Activated CD8-positive, alpha-beta memory T cell treated with anti-CD3 and anti-CD28 coated beads, Interleukin-2, amount 50 U/mL, for 1 hour (primary cell): Measurements from ENCODE around the gene SAMHD1.

Experiments
- DNase-seq: peaks from one replicate; pipeline ENCODE4 v3.0.0-alpha.2; 2020; ENCODE audit errors: extremely low read depth

SAMHD1 gene

DNA sequence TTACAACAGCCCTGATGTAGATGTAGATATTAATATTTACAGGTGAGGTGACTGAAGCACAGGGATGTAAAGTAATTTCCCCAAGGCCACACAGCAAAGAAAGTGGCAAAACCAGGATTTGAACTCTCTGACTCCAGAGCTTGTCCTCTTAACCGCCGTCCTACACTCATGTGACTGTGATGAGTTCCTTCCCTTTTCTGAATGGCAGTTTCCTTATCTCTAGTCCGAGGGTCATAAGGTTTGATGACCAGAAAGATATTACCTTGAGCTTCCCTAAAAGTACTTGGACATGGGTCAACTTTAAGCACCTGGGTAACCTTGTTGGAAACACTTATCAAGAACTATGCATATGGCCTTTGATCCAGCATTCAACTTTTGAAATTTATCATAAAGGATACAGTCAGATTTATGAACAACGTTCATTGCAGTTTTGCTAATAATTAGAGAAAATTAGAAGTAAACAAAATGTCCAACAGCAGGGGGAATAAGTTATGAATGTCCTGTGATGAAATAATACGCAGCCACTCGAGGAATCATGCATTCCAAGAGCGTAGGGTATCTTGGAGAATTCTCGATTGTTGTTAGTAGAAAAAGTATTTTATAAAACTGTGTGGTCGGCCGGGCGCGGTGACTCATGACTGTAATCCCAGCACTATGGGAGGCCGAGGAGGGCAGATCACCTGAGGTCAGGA lies 77.9 kb downstream of the SAMHD1 start:
- no peak for DNase-seq

DNA sequence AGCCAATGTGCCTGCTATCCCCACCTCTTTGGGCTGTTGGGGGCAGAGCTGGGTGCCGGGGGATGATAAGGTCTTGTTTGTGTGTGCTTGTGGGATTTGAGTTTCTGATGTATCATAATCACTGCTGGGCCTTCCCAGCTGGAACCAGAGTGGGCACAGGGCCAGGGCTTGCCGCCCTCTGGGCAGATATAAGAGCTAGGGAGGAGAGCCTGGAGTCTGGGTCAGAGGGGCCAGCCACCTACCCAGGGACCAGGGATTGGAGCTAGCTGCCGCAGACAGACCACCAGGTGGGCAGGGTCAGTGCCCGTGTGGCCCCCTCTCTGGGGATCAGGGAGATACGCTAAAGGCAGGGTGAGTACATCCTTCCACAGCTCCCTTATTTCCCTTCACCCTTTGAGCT lies 78.7 kb downstream of the SAMHD1 start:
- DNase-seq: no peak

DNA sequence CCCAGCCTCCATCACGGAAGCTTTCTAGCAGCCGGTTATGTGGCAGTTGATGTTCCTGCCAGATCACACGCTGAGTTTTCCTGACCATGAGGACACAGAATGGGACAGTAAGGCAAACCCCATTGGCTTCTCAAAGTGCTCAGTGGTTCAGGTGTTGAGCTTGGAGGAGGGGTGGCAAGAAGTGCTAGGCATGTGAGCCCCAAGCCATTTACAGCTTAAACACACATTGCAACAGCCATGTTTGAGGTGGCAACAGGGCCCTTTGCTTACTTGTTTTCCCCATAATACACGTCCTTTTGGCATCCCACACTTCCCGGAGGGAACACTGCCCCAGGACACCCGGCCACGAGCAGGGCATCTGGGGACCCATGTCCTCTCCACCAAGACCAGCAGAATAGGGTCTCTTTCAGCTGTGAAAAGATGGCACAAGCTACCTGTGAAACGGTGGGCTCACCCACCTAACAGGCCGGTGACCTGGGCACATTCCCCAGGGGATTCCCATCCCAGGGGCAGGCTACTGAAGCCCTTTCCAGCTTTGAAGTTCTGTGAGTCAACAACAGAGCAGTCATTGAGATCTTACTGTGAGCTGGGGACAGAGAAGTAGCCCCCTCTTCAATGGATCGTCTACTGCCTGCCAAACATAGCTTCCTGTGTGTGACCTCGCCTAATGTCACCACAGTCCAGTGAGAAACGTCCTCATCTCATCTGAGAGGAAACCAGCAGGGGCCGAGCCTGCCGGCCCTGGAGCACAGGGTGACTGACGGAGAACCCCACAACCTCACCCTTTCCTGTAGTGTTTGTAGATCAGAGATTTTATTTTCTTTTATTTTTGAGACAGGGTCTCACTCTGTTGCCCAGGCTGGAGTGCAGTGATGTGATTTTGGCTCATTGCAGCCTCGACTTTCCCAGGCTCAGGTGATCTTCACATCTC lies 79.6 kb downstream of the SAMHD1 start:
- no peak for DNase-seq

- DNase-seq: no peak
Observed at GRCh38 chr20:36866681-36867495, 84.6 kb downstream of the SAMHD1 start.

DNA sequence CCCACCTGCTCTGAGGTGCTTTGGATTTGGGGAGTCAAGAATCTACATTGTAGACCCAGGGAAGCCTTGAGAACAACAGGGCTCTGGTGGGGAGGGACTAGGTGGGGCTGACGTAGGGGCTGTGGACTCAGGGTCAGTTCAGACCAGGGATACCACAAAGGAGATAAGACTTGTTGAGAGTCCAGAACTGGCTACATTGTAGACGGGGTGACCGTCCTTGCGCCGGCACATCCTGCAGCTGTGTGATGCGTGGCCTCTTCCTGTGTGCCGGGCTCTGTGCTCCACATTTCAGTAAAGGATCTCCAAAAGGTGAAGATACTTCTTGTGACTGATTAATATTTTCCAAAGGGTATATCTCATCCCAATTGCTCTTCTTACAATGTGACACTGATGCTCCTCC lies 85.3 kb downstream of the SAMHD1 start:
- DNase-seq: no peak

DNA sequence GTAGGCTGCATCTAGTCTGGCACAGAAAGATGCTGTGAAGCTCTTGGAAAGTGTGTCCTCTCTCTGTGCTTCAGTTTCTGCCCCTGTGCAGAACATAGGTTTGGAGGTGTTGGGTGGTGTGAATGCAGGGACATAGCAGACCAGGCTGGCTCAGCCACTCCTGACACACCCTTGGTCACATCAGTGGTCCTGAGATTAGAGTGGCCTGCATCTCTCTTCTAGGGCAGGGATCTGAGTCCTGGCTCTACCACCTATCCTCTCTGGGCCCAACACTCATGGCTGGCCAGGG lies 85.7 kb downstream of the SAMHD1 start:
- DNase-seq: no peak

DNA sequence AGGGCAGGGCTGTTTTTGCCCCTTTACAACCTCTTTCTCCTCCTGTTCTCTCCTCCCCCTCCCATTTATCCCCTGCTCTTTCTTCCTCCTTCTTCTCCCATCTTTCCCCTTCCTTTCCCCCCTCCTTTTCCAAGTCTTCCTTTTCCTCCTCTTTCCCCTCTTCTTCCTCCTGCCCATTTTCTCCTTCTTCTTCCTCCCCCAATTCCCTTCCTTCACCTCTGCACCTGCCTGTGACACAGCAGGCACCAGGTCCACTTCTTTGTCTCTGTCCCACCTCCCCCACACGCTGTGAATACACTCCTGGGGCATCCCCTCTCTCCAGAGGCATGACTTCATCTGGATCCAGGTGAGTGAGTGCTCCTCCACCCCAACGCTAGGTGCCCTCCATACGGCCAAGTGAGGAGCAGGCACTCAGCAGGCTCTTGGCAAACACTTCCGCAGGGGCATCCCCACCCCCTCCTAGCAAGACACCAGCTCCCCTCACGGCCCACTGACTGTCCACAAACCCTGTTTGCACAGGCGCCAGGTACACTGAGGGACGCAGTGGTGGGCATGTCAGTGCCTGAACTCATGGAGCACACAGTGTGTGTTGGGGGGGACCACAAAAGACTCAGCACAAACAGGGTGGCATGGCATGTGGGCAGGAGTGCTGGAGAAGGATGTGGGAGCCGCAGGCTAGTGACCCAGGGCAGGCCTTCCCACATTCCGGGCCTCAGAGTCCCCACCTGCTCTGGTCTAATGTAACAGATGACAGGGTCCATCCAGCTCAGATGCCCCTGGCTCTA lies 86.2 kb downstream of the SAMHD1 start:
- DNase-seq: no peak

- DNase-seq: no peak
Observed at GRCh38 chr20:36862857-36863668, 88.4 kb downstream of the SAMHD1 start.

DNA sequence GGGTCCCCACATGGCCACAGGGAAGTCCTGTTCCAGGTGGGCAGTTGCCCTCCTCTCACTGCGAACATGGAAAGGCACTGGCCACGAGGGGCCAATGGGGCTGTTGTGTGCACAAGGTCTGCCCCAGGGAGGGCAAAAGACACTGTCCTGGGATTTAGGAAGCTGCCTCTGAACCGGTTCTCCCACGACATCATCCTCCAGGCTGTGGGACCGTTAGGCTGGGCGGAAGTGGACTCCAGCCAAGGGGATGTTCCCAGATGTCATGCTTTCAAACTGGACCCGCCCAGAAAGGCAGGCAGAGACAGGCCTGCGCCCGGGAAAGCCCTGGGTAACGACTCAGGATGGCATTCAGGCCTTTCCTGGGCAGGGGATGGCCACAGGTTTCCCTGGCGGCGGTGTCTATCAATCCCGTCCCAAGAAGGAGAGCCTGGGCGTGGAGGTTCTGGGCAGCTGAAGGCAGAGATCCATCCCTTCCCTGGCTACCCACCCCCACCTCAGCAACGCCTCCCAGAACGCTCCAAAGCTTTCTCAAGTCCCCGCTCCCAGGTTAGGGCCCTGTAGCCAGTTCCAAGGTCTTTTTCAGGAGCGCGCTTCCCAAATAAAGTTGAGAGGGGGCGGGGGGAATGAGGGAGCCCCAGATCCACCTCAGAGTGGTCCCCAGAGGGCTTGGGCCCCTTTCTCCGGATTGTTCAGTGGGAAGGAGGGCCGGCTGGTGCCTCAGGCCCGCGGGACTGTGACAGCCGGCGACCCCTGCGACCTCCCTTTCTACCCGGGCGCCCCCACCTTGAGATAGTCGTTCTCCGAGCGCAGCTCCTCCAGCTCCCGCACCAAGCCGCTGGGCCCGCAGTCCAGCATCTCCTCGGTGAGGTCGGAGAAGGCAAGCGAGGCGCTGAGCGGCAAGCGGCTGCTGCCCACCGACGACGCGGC lies 89.4 kb downstream of the SAMHD1 start:
- no peak for DNase-seq

DNA sequence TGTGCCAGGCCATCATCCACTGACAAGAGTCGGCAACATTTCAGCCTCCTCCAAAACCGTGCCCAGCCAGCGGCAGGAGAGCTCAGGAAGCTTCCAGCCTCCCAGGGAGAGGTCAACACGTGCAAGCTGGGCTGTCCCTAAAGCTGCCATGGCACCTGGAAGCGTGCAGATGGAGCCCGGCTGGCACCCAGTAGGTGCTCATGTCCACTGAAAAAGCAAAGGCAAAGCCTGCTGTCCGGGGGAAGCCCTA lies 90.0 kb downstream of the SAMHD1 start:
- DNase-seq: no peak

- no peak for DNase-seq
Observed at GRCh38 chr20:36860811-36861624, 90.5 kb downstream of the SAMHD1 start.

DNA sequence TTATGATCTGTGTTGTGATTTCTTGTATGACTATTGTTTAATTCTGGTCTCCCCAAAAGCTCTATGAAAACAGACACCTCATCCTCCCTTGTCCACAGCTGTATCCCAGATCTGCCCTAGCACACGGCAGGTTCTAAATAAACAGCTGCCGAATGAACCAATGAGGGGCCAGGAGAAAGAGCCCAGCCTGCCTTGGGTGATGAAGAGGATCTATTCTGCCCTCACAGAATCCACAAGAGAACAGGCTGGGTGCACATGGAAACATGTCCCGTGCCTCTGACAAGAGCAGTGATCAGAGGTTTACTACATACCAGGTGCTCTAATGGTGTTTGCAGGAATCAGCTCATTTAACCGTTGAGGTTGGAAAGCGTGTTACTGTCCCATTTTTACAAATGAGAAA lies 91.2 kb downstream of the SAMHD1 start:
- DNase-seq: no peak

GRCh38 chr20:36859700-36860330 lies 91.7 kb downstream of the SAMHD1 start:
- no peak for DNase-seq

DNA sequence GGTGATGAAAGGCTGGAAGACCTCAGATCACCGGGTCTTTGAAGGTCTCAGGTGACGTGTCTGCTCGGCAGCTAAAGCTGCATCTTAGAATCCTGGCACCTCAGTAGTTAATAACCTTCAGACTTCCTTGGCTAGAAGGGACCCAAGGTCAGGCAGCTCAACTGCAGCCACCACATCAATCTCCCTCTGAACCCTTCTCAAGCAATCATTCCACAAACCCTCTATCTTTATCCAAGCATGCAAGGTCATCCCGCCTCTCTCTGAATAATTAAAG lies 92.3 kb downstream of the SAMHD1 start:
- no peak for DNase-seq

GRCh38 chr20:36856691-36857635 lies 94.5 kb downstream of the SAMHD1 start:
- DNase-seq: no peak

DNA sequence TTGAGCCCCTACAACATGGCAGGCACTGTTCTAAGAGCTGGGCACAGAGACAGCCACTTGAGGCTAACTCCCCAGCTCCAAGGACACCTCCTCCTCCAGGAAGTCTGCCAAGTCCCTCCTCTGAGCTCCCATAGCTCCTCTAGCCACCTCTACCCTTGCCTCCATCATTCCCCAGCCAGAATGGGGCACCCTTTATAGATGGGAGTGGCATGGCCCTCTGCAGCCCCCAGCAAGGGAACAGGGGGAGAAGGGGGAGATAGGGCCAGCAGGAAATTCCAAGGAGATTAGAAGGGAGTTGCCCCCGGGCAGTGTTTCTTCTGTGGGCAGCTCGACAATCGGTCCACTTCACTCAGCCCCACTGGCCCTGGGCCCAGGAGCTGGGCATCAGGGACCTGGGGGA lies 95.3 kb downstream of the SAMHD1 start:
- no peak for DNase-seq

DNA sequence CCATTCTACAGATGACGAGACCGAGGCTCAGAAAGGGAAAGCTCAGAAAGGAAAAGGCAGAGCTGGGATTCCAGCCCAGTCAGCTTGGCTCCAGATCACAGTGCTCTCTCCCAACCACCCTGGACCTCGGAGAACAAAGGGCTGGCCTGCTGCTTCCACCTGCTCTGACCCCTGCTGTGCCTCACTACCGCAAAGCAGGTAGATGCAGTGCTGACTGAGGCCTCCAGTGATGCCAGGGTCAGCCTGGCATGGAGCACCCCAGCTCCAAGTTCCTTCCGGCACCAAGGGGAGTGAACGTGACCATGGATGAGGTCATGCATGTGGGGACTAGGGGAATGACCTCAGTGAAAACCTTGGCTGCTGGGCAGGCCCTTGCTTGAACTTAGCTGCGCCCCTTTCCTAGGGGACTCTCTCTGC lies 96.3 kb downstream of the SAMHD1 start:
- DNase-seq: no peak
